Smooth muscle cell (in vitro differentiated cells): ENCODE data around the gene GABRG1. TPM values are rescaled to one million over a fixed set of nuclear protein-coding genes. Genes with fewer than 3 reads are reported as not detected.

Experiments used
- DNase-seq: peaks from one replicate; lab custom pipeline; 2025; ENCODE audit not compliant: unreplicated experiment; lab: John Stamatoyannopoulos, UW
- H2AFZ ChIP-seq: fragments of 200-600 bp; sonication (generic); 2 replicates; pipeline ENCODE4 v1.6.0; 2016; ENCODE audit warnings: antibody characterized with exemption, low read depth, mild to moderate bottlenecking
- H3F3A ChIP-seq: fragments of 200-600 bp; sonication (generic); 2 replicates; pipeline ENCODE4 v1.6.0; 2017; ENCODE audit warnings: antibody characterized with exemption, low read depth
- H3K27ac ChIP-seq: fragments of 200-600 bp; sonication (generic); 2 replicates; pipeline ENCODE4 v1.5.1; 2016; ENCODE audit warnings: low read depth, mild to moderate bottlenecking
- H3K27me3 ChIP-seq: fragments of 200-600 bp; sonication (generic); 2 replicates; pipeline ENCODE4 v1.6.1; 2016; ENCODE audit warnings: low read depth, mild to moderate bottlenecking
- H3K36me3 ChIP-seq: fragments of 200-600 bp; sonication (generic); 2 replicates; pipeline ENCODE4 v1.5.1; 2016; ENCODE audit warnings: low read depth
- H3K4me1 ChIP-seq: fragments of 200-600 bp; sonication (generic); 2 replicates; pipeline ENCODE4 v1.5.1; 2016; ENCODE audit warnings: low read depth
- H3K4me2 ChIP-seq: fragments of 200-600 bp; sonication (generic); 2 replicates; pipeline ENCODE4 v1.6.0; 2016; ENCODE audit warnings: mild to moderate bottlenecking
- H3K4me3 ChIP-seq: fragments of 200-600 bp; sonication (generic); 2 replicates; pipeline ENCODE4 v1.5.1; 2016; ENCODE audit warnings: mild to moderate bottlenecking
- H3K79me2 ChIP-seq: fragments of 200-600 bp; sonication (generic); 2 replicates; pipeline ENCODE4 v1.6.0; 2016; ENCODE audit warnings: low read depth, mild to moderate bottlenecking
- H3K9ac ChIP-seq: fragments of 200-600 bp; sonication (generic); 2 replicates; pipeline ENCODE4 v1.6.0; 2016; ENCODE audit warnings: low read depth
- H3K9me3 ChIP-seq: fragments of 200-600 bp; sonication (generic); replicated peaks from 2 replicates; pipeline ENCODE4 v1.5.1; 2016; ENCODE audit warnings: low read depth
- H4K20me1 ChIP-seq: fragments of 200-600 bp; sonication (generic); 2 replicates; pipeline ENCODE4 v1.6.0; 2016; ENCODE audit warnings: low read depth
- CTCF ChIP-seq: fragments of 200-600 bp; sonication (generic); IDR thresholded peaks from 2 replicates; pipeline ENCODE4 v1.5.1; 2017; ENCODE audit warnings: borderline replicate concordance, mild to moderate bottlenecking, antibody characterized with exemption; ENCODE audit not compliant: insufficient read depth, poor library complexity, severe bottlenecking
- WGBS: methylation state at CpG from one replicate; pipeline ENCODE4 v1.1.7; 2016; ENCODE audit warnings: low lambda C conversion rate; 5-methylcytosine and 5-hydroxymethylcytosine counted together
- polyA plus RNA-seq: library from polyadenylated mRNA; unstranded; fragments of >200 nt; fragmentation: Nextera tagmentation; extraction: Ambion mirVana; gene quantifications from 2 replicates; pipeline ENCODE4 v1.2.1, GENCODE V29; 2016
- total RNA-seq: library from RNA; depleted of rRNA; stranded (reverse); fragments of >200 nt; gene quantifications from 2 replicates; pipeline ENCODE4 v1.2.3, GENCODE V29; 2014

GABRG1 gene
- total RNA-seq = not detected in 2 replicates
- not detected in 2 replicates for polyA plus RNA-seq

GRCh38 chr4:46123913-46124755 is at the start of gene GABRG1:
GABRG1 (minus strand) TSS chr4:46124054; CDS start chr4:46123913, 141 bp downstream.
- peaks cover 47% of the 10 kb centered on the region for H3K27me3 ChIP-seq
- no peaks in the 10 kb centered on the region for H4K20me1 ChIP-seq
- WGBS = 8% methylated on average over 23 of the region's 23 CpGs
- H3K4me1 ChIP-seq = no peaks in the 10 kb centered on the region
- no peaks in the 10 kb centered on the region for H3K36me3 ChIP-seq
- no peaks in the 10 kb centered on the region for H3K9me3 ChIP-seq
- no peak within 1 kb of the TSS for H3K9ac ChIP-seq
- no peak within 1 kb of the TSS for H3K27ac ChIP-seq
- H3F3A ChIP-seq = no peaks in the 10 kb centered on the region
- H3K4me2 ChIP-seq = no peak within 1 kb of the TSS
- no peaks in the 10 kb centered on the region for H3K79me2 ChIP-seq
- no peak for DNase-seq
- no peak for TF ChIP-seq CTCF
- H3K4me3 ChIP-seq = no peak within 1 kb of the TSS
- no peak within 1 kb of the TSS for H2AFZ ChIP-seq

- Histone ChIP-seq H3K27ac (no peak overlapping the region), H4K20me1 (no peaks in the 10 kb centered on the region), H3K9me3 (no peaks in the 10 kb centered on the region), H3K9ac (no peak overlapping the region), H3K4me3 (no peak overlapping the region), H3K36me3 (no peaks in the 10 kb centered on the region), H3K27me3 (no peaks in the 10 kb centered on the region), H2AFZ (no peak overlapping the region), H3F3A (no peaks in the 10 kb centered on the region), H3K4me2 (no peak overlapping the region), H3K79me2 (no peaks in the 10 kb centered on the region), H3K4me1 (no peaks in the 10 kb centered on the region)
- WGBS = 69% methylated on average over 4 of the region's 4 CpGs
- no peak for TF ChIP-seq CTCF
- DNase-seq = no peak
These were observed 23.1 kb upstream of the GABRG1 start for GRCh38 chr4:46146993-46147392.

DNA sequence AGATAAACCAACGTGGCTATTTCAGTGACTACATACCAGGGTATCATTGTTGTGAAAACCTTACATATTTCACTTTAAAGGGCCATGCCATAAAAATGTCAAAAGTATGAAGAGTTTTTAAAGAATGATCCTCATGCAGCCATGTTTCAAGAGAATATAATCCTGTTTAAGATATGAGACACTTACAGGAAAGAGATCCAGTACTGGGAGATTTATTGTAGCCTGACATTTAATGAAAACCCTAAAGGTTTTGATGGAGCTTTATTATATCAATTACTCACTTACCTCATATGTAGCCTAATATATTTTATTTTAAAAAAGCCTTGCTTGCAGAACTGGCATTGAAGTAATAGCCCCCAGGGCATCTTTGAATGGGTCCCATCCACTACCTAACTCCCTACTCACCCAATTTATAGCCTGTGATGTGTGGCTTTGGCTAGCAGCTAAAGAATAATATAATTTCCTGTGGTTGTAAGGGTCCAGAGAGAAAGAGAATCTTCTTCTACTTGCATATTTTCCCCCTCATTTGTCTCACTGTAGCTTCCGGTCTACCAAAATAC is 7.7 kb upstream of the GABRG1 start:
- no peak overlapping the region for H3K4me2 ChIP-seq
- no peak for TF ChIP-seq CTCF
- H3K79me2 ChIP-seq = no peaks in the 10 kb centered on the region
- no peak for DNase-seq
- H3K27me3 ChIP-seq = peaks cover 4% of the 10 kb centered on the region
- no peaks in the 10 kb centered on the region for H3F3A ChIP-seq
- no peaks in the 10 kb centered on the region for H3K9me3 ChIP-seq
- no peak overlapping the region for H3K9ac ChIP-seq
- H3K4me1 ChIP-seq = no peaks in the 10 kb centered on the region
- no peaks in the 10 kb centered on the region for H3K36me3 ChIP-seq
- H3K27ac ChIP-seq = no peak overlapping the region
- 78% methylated on average over 2 of the region's 2 CpGs for WGBS
- H4K20me1 ChIP-seq = no peaks in the 10 kb centered on the region
- H2AFZ ChIP-seq = no peak overlapping the region
- H3K4me3 ChIP-seq = no peak overlapping the region
